HG03469 (cell line): ENCODE results near the gene RAB34.
A peak's percentile ranks its signal among the peaks of the same experiment; 100 is the strongest.

ENCODE experiments used
- ATAC-seq: cut with Tn5 transposase; IDR thresholded peaks from one replicate; pipeline ENCODE4 v1.9.1; 2021; ENCODE audit warnings: mild to moderate bottlenecking, moderate library complexity, moderate number of reproducible peaks; ENCODE audit not compliant: unreplicated experiment

RAB34 gene

GRCh38 chr17:28712705-28713415 lies 4.8 kb downstream of the RAB34 start:
- no peak for ATAC-seq

- ATAC-seq = no peak
Measured at GRCh38 chr17:28712032-28712704, 5.5 kb downstream of the RAB34 start.

GRCh38 chr17:28711723-28712031 lies 6.0 kb downstream of the RAB34 start, which contains the start of gene PROCA1:
Gene PROCA1 (minus strand): TSS chr17:28711888. CDS start chr17:28711660, 228 bp downstream.
- ATAC-seq = no peak

- ATAC-seq = peak; percentile 56
Measured at GRCh38 chr17:28710861-28711722, 6.6 kb downstream of the RAB34 start.

GRCh38 chr17:28707339-28707720 lies 10.3 kb downstream of the RAB34 start:
- ATAC-seq = no peak

- ATAC-seq = no peak
Measured at GRCh38 chr17:28706471-28707338, 11.0 kb downstream of the RAB34 start.

- no peak for ATAC-seq
Measured at GRCh38 chr17:28705728-28706334, 11.8 kb downstream of the RAB34 start.

- no peak for ATAC-seq
Measured at GRCh38 chr17:28705074-28705659, 12.5 kb downstream of the RAB34 start.

- no peak for ATAC-seq
Measured at GRCh38 chr17:28704219-28704858, 13.3 kb downstream of the RAB34 start.

- ATAC-seq = no peak
Measured at GRCh38 chr17:28703552-28704218, 14.0 kb downstream of the RAB34 start.

- ATAC-seq = no peak
Measured at GRCh38 chr17:28702752-28703150, 14.9 kb downstream of the RAB34 start.

- ATAC-seq = no peak
Measured at GRCh38 chr17:28702026-28702751, 15.5 kb downstream of the RAB34 start.

- no peak for ATAC-seq
Measured at GRCh38 chr17:28700830-28701492, 16.7 kb downstream of the RAB34 start.

GRCh38 chr17:28700278-28700677 lies 17.4 kb downstream of the RAB34 start:
- ATAC-seq = no peak

- no peak for ATAC-seq
Measured at GRCh38 chr17:28698253-28698941, 19.3 kb downstream of the RAB34 start.

- no peak for ATAC-seq
Measured at GRCh38 chr17:28693869-28694268, 23.8 kb downstream of the RAB34 start.

GRCh38 chr17:28689011-28689410 lies 28.7 kb downstream of the RAB34 start:
- no peak for ATAC-seq
